ENCODE measurements around the gene RPL3. TPM values are rescaled to one million over a fixed set of nuclear protein-coding genes. Genes with fewer than 3 reads are reported as not detected.

RPL3 gene
- total RNA-seq, 2 donors from 2014 or later: 2,348 to 3,152 TPM

DNA sequence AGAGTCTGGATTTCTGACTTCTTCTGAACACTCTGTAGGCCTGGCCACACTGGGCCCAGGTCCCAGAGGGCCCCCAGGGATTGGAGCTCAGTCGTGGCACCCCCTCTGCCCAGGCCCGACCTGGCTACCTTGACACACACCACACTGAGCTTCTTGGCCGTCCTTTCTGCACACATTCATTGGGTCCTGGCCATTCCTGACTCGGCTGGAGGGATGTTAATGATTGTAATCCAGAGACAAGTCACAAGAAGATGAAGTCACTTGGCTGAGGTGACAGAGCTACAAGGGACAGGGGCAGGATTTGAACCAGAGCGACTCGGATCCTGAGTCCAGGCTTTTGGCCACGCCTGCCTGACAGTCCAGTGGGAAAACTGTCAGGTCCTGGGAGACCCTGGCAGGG, 50.8 kb downstream of the RPL3 start:
- peak overlapping the region in 1 of 2 donors; percentile 3 for H3K27ac Mint-ChIP-seq
- H3K9me3 Mint-ChIP-seq: no peaks in the 10 kb centered on the region
- DNase-seq (ENCODE audit: low spot score in 2 of 2) (no peak), ATAC-seq (no peak)
- H3K36me3 Mint-ChIP-seq: no peaks in the 10 kb centered on the region

DNA sequence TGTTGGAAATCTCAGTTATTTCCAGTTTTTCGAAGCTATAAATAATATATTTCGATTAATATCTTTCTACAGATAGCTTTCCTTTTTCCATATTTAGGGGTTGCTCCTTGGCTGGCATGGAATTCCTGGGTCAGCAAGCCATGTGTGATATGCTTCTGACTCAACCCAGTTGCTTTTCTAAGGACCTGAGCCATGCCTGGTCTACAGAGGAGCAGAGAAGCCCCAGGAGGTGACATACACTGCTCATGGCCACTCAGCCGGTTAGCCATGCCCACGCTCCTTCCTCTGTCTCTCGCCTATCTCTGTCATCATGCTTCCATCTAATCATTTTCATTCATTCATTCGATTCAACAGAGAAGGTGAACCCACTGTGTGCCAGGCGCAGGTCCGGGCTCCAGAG, 51.4 kb downstream of the RPL3 start:
- H3K36me3 Mint-ChIP-seq: no peaks in the 10 kb centered on the region
- no peaks in the 10 kb centered on the region for H3K9me3 Mint-ChIP-seq
- no peak for DNase-seq (ENCODE audit: low spot score in 2 of 2)
- no peak for ATAC-seq
- H3K27ac Mint-ChIP-seq: peak overlapping the region in 1 of 2 donors; percentile 3

DNA sequence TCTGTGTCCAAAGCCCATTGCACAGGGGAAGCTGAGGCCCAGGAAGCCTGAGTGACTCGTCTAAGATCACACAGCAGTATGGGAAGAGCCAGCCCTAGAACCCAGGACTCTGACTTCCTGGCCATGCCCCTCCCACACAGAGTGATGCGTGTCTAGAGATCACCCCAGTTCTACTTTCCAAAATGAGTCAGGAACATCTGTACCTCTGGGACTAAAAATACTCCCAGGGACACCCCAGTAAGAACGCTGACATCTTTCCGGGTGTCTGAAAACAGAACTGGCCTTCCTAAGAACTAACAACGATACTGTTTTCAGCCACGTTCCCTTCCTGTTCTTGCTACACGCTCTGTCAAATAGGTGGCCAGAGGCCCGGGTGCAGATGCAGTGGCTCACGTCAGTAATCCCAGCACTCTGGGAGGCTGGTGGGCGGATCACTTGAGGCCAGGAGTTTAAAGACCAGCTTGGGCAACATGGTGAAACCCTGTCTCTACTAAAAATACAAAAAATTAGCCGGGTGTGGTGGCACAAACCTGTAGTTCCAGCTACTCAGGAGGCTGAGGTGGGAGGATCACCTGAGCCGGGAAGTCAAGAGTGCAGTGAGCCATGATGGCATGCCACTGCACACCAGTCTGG, 52.9 kb downstream of the RPL3 start:
- ATAC-seq: peak; percentile 89 to 92
- DNase-seq (ENCODE audit: low spot score in 2 of 2): peak; percentile 25 to 66
- peak overlapping the region in 1 of 2 donors; percentile 69 for H3K27ac Mint-ChIP-seq
- peaks cover 0 to 7% of the 10 kb centered on the region in 2 donors for H3K9me3 Mint-ChIP-seq
- H3K36me3 Mint-ChIP-seq: peaks cover 0 to 1% of the 10 kb centered on the region in 2 donors

DNA sequence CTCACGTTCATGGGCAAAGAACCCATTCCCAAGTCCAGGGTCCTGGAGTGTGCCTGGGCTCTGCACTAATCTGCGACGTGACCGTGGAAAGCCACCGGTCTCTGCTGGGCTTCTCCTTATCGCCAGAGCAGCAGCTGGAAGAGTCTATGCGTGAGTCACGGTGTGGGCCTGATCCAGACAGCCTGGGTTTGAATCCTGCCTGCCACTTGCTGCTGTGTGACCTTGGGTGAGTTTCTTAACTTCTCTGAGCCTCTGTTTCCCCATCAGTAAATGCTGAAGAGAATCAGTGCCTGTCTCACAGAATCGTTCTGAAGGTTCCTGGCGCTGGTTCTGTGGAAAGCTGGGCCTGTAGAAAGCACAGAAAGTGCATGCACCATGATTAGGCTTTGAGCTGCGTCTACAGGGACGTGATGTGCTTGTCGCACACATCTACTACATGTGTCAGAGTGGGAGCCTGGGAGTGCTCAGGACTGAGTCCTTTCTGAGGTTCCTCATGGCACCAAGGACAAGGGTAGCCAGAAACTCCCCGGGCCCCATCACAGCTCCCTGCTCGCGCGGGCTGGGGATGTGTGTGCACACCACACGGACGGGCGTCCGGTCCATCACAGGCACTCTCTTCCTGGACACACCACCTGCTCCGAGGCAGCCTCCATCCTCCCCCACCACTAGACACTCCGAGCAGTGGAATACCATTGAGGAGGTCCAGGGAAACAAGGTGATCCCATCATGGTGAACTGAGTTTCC, 54.1 kb downstream of the RPL3 start:
- Mint-ChIP-seq H3K27ac (no peak overlapping the region), H3K9me3 (peaks cover 0 to 14% of the 10 kb centered on the region in 2 donors), H3K36me3 (peaks cover 7 to 10% of the 10 kb centered on the region in 2 donors)
- DNase-seq (ENCODE audit: low spot score in 2 of 2) (no peak), ATAC-seq (no peak)

DNA sequence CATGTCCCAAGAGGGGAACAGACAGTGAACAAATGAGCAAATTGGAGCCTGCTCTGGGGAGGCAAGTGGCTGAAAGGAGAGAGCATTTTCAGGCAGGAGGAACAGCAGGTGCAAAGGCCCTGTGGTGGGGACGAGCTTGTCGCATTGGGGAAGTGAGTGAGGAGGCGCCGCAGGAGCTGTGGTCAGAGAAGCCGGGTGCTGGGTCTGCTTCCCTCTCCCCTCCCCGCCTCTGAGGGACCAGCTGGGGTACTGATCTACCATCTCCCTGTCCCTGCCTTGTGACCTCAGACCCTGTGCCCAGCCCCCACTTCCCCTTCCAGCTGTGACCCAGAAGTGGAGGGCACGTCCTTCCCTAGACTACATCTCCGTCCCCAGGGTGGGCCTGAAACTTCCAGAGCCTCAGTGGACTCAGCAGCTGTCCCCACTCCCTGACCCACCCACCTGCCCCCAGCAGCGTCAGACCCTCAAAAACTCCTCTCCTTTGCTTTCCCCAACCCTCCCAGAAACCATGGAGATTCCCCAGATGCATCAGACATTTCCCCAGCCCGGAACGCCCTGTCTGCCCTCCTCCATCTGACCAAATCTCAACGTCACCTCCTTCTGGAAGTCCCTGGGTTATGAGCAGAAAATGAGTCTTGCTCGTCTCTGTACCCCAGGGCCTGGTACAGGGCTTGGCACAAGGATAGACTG, 54.9 kb downstream of the RPL3 start:
- no peak for ATAC-seq
- Mint-ChIP-seq H3K36me3 (peaks cover 7 to 10% of the 10 kb centered on the region in 2 donors), H3K27ac (peak overlapping the region in 1 of 2 donors; percentile 65), H3K9me3 (peaks cover 0 to 14% of the 10 kb centered on the region in 2 donors)
- no peak for DNase-seq (ENCODE audit: low spot score in 2 of 2)

DNA sequence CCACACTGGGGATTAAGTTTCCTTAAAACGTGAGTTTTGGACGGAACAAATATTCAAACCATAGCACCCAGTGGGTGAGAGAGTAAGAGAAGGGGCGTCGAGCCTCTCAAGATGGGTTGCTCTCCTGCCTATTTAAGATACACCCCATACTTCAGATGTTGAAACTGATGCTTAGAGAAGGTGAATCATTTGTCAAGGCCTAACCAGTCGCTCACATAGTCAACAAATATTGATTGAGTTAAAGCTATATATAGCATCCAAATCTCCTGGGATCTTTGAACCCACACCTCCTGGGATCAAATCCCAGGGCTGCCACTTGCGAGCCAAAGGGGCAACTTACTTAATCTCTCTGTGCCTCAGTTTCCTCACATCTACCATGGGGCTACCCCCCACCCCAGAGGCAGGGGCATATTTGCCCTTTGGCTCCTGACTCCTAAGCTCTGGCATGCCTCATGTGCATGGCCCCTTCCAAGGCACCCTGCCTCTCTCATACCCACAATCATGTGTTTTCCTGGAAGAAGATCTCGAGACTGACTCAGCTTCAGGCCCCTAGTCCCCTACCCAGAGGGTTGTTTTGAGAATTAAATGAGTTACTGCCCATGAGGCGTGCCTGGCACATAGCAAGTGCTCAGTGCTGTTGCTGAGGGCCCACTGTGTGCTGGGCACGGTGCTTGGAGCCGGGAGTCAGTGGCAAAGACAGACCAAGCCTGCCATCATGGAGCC, 55.6 kb downstream of the RPL3 start:
- Mint-ChIP-seq H3K9me3 (peaks cover 0 to 14% of the 10 kb centered on the region in 2 donors), H3K36me3 (peaks cover 7 to 10% of the 10 kb centered on the region in 2 donors), H3K27ac (peak overlapping the region in 1 of 2 donors; percentile 65)
- DNase-seq (ENCODE audit: low spot score in 2 of 2): no peak
- ATAC-seq: no peak

Other genes starting within 250 kb of the RPL3 start
- 10 to 100 TPM; 29.1 to 48.3 TPM for gene APOBEC3G, start 242.3 kb downstream of the RPL3 start, total RNA-seq
- 10 to 100 TPM; 10.5 to 34.3 TPM for gene APOBEC3H, start 222.4 kb downstream of the RPL3 start, total RNA-seq
- gene CBX7, start 166.9 kb downstream of the RPL3 start, total RNA-seq: 10 to 100 TPM; 25.0 to 43.8 TPM
- 1 to 10 TPM in 1 of 2 donors, under 1 TPM in 1; 0.46 to 2.9 TPM for gene PDGFB, start 74.6 kb downstream of the RPL3 start, total RNA-seq
- 1 to 10 TPM in 1 of 2 donors, under 1 TPM in 1; 0.46 to 1.2 TPM for gene SYNGR1, start 30.4 kb upstream of the RPL3 start, total RNA-seq
- gene TAB1, start 80.2 kb upstream of the RPL3 start, total RNA-seq: 10 to 100 TPM; 14.0 to 22.0 TPM
- 1 to 10 TPM; 1.9 to 2.8 TPM for gene MGAT3, start 137.4 kb upstream of the RPL3 start, total RNA-seq
- gene MIEF1, start 182.7 kb upstream of the RPL3 start, total RNA-seq: 10 to 100 TPM; 37.5 to 52.2 TPM
- 100 to 1,000 TPM; 460 to 506 TPM for gene ATF4, start 200.9 kb upstream of the RPL3 start, total RNA-seq
- 10 to 100 TPM; 47.6 to 64.2 TPM for gene RPS19BP1, start 213.1 kb upstream of the RPL3 start, total RNA-seq